HT1080 (cell line): Measurements from ENCODE around the gene SSC5D. TPM values are rescaled to one million over a fixed set of nuclear protein-coding genes. Genes with fewer than 3 reads are reported as not detected.
"Not testable (repeated sequence)": the region's sequence is repeated elsewhere in the genome, so short reads cannot be mapped to it uniquely, and the experiment has no call there.

Experiments used
- DNase-seq: peaks from one replicate; pipeline ENCODE4 v3.0.0-alpha.2; 2015; ENCODE audit warnings: low read depth
- polyA plus RNA-seq, 2 experiments: library from polyadenylated mRNA; depleted of rRNA; stranded (reverse); fragments of >200 nt; gene quantifications; 2 replicates each; pipeline ENCODE4 v1.2.3, GENCODE V29; 2015
- total RNA-seq: library from RNA; depleted of rRNA; stranded (reverse); fragments of >200 nt; shearing (Covaris generic); gene quantifications from 2 replicates; pipeline ENCODE4 v1.2.3, GENCODE V29; 2014; rRNA removed

The SSC5D gene
- 0.05 and 0.07 TPM in 2 replicates for total RNA-seq
- 0.03 TPM in 1 of 2 replicates, not detected in the other for polyA plus RNA-seq (2015; cell fraction: cytosol; rRNA removed)
- polyA plus RNA-seq (2015; cell fraction: nucleus; rRNA removed), result not detected in 2 replicates

- DNase-seq, result no peak
Measured at GRCh38 chr19:55487924-55488687, at the start of gene SSC5D. Gene SSC5D (plus strand): TSS chr19:55488436. CDS start chr19:55488590, 154 bp downstream.

GRCh38 chr19:55439052-55439451, 49.2 kb upstream of the SSC5D start:
- no peak for DNase-seq

GRCh38 chr19:55440411-55441105, 47.7 kb upstream of the SSC5D start:
- DNase-seq, result no peak

- no peak for DNase-seq
Measured at GRCh38 chr19:55441319-55441691, 46.9 kb upstream of the SSC5D start.

GRCh38 chr19:55441692-55442321, 46.4 kb upstream of the SSC5D start:
- DNase-seq, result no peak

- DNase-seq, result no peak
Measured at GRCh38 chr19:55442372-55442961, 45.8 kb upstream of the SSC5D start.

- no peak for DNase-seq
Measured at GRCh38 chr19:55443045-55443823, 45.0 kb upstream of the SSC5D start, which contains the start of gene SHISA7. Gene SHISA7 (minus strand): TSS chr19:55443300. CDS start chr19:55442863, 437 bp downstream.

GRCh38 chr19:55443824-55444480, 44.3 kb upstream of the SSC5D start:
- DNase-seq, result no peak

- no peak for DNase-seq
Measured at GRCh38 chr19:55444646-55445045, 43.6 kb upstream of the SSC5D start.

GRCh38 chr19:55446060-55446459, 42.2 kb upstream of the SSC5D start:
- no peak for DNase-seq

- peak; percentile 36 for DNase-seq
Measured at GRCh38 chr19:55447421-55448174, 40.6 kb upstream of the SSC5D start.

GRCh38 chr19:55448175-55448490, 40.1 kb upstream of the SSC5D start:
- DNase-seq, result not testable (repeated sequence)

- no peak for DNase-seq
Measured at GRCh38 chr19:55449469-55449868, 38.8 kb upstream of the SSC5D start.

GRCh38 chr19:55451163-55451964, 36.9 kb upstream of the SSC5D start:
- no peak for DNase-seq

GRCh38 chr19:55451965-55452748, 36.1 kb upstream of the SSC5D start:
- no peak for DNase-seq

GRCh38 chr19:55452749-55453346, 35.4 kb upstream of the SSC5D start:
- no peak for DNase-seq

GRCh38 chr19:55453511-55454260, 34.5 kb upstream of the SSC5D start:
- no peak for DNase-seq
